Prostate gland (tissue), 2 donors: ENCODE data around the gene ADAMTSL3. TPM values are rescaled to one million over a fixed set of nuclear protein-coding genes. Genes with fewer than 3 reads are reported as not detected.
"Not testable (repeated sequence)": the region's sequence is repeated elsewhere in the genome, so short reads cannot be mapped to it uniquely, and the experiment has no call there.

Experiments used
- DNase-seq: peaks from one replicate; pipeline ENCODE4 v3.0.0-alpha.2; 2019; ENCODE audit warnings: low spot score
- H3K27ac ChIP-seq, 2 donors: fragments of 200-600 bp; sonication (generic); 2 replicates each; pipeline ENCODE4 v1.5.1; 2017 to 2019
- H3K27me3 ChIP-seq: fragments of 200-600 bp; sonication (generic); replicated peaks from 2 replicates; pipeline ENCODE4 v1.5.1; 2019; ENCODE audit not compliant: insufficient read depth
- H3K36me3 ChIP-seq, 2 donors: fragments of 200-600 bp; sonication (generic); 1 replicate in 1 of 2; 2 replicates in 1 of 2; pipeline versions ENCODE4 v1.5.1 to v1.8.1; 2017 to 2019
- H3K4me1 ChIP-seq: fragments of 200-600 bp; sonication (generic); replicated peaks from 2 replicates; pipeline ENCODE4 v1.5.1; 2019
- H3K4me3 ChIP-seq, 2 donors: fragments of 200-600 bp; sonication (generic); 2 replicates each; pipeline ENCODE4 v1.5.1; 2017 to 2019
- H3K9me3 ChIP-seq: fragments of 200-600 bp; sonication (generic); 2 replicates; pipeline ENCODE4 v1.5.1; 2017
- POLR2A ChIP-seq: fragments of 450-650 bp; IDR thresholded peaks from one replicate; pipeline ENCODE4 v1.6.1; 2016; ENCODE audit warnings: antibody characterized with exemption, mild to moderate bottlenecking
- POLR2AphosphoS5 ChIP-seq: sonication (generic); formaldehyde crosslinking; IDR thresholded peaks from one replicate; pipeline ENCODE4 v1.6.1; 2017; ENCODE audit warnings: antibody characterized with exemption
- WGBS: methylation state at CpG from one replicate; pipeline ENCODE4 v1.1.5; 2018; 5-methylcytosine and 5-hydroxymethylcytosine counted together
- intact Hi-C: fragments of 100-400 bp; cut with DNase I; formaldehyde crosslinking; loops from one replicate; pipeline ENCODE4 v1.14.2; 2022
- total RNA-seq, 2 donors: library from RNA; depleted of rRNA; stranded (reverse); fragments of >200 nt; gene quantifications; one replicate each; pipeline ENCODE4 v1.1.0, GENCODE V29; 2016
- TF ChIP-seq, protein P1 (sequence below), 4 experiments: fragments of 200-600 bp in 2 of 4; fragments of 450-650 bp in 2 of 4; sonication (generic) in 2 of 4; IDR thresholded peaks; 1 replicate in 3 of 4; 2 replicates in 1 of 4; pipeline ENCODE4 v1.5.1; 2016 to 2019; ENCODE audit warnings: antibody characterized with exemption in 4 of 4, mild to moderate bottlenecking in 2 of 4, moderate library complexity in 2 of 4

Gene ADAMTSL3
- total RNA-seq, 2 donors from 2014 or later = 4.5 to 25.2 TPM

DNA sequence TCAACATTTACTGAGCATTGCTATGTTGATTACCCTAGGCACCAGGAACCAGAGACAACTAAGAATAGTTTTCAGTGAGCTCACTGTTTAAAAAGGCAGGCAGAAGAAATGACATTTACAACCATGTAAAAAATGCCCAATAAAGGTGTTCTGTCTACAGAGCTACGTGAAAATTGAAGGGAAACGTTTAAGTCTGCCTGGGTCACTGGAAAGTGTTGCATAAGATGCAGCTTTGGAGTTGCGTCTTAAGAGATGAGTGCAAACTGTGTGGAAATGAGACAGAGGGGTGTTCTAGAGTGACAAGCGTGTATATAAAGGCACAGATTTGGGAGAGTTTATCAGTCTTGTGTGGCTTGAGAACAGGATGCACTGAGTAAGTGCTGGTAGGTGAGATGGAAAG lies 303.0 kb downstream of the ADAMTSL3 start:
- no peaks in the 10 kb centered on the region for H3K9me3 ChIP-seq
- H3K4me1 ChIP-seq = peaks cover 4% of the 10 kb centered on the region
- intact Hi-C loops = no loop called here
- WGBS = 31% methylated on average over 4 of the region's 4 CpGs
- no peak overlapping the region for H3K4me3 ChIP-seq
- H3K27me3 ChIP-seq = no peaks in the 10 kb centered on the region
- TF ChIP-seq, protein P1, sequence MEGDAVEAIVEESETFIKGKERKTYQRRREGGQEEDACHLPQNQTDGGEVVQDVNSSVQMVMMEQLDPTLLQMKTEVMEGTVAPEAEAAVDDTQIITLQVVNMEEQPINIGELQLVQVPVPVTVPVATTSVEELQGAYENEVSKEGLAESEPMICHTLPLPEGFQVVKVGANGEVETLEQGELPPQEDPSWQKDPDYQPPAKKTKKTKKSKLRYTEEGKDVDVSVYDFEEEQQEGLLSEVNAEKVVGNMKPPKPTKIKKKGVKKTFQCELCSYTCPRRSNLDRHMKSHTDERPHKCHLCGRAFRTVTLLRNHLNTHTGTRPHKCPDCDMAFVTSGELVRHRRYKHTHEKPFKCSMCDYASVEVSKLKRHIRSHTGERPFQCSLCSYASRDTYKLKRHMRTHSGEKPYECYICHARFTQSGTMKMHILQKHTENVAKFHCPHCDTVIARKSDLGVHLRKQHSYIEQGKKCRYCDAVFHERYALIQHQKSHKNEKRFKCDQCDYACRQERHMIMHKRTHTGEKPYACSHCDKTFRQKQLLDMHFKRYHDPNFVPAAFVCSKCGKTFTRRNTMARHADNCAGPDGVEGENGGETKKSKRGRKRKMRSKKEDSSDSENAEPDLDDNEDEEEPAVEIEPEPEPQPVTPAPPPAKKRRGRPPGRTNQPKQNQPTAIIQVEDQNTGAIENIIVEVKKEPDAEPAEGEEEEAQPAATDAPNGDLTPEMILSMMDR (IDR thresholded peaks at IDR 0.05) = no peak
- TF ChIP-seq POLR2A (no peak), POLR2AphosphoS5 (peak; percentile 85)
- no peaks in the 10 kb centered on the region for H3K36me3 ChIP-seq
- peak overlapping the region in 1 of 2 donors; percentile 31 for H3K27ac ChIP-seq
- peak; percentile 51 for DNase-seq

DNA sequence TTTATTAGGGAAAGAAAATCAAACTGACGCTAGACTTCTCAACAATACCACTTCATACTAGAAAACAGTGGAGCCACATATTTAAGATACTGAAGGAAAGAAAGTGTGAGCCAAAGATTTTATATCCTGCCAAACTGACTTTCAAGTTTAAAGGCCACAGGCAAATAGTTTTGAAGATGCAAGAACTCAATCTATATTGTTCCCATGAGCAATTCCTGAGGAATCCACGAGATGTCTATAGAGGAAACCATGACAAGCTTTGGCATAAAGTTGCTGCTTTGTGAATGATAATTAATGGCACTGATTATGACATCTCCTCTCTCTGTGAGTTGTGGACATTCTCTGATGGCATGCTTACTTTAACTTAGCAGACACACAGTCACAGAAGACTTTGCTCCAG lies 305.6 kb downstream of the ADAMTSL3 start:
- TF ChIP-seq POLR2A = no peak
- TF ChIP-seq, protein P1 (IDR thresholded peaks at IDR 0.05) = no peak
- no peak for TF ChIP-seq POLR2AphosphoS5
- no peak overlapping the region for H3K4me3 ChIP-seq
- H3K9me3 ChIP-seq = no peaks in the 10 kb centered on the region
- DNase-seq = no peak
- H3K4me1 ChIP-seq = peaks cover 4% of the 10 kb centered on the region
- H3K36me3 ChIP-seq = no peaks in the 10 kb centered on the region
- intact Hi-C loops = no loop called here
- WGBS = 80% methylated on average over 2 of the region's 2 CpGs
- H3K27ac ChIP-seq = peak overlapping the region in 1 of 2 donors; percentile 31
- H3K27me3 ChIP-seq = no peaks in the 10 kb centered on the region

DNA sequence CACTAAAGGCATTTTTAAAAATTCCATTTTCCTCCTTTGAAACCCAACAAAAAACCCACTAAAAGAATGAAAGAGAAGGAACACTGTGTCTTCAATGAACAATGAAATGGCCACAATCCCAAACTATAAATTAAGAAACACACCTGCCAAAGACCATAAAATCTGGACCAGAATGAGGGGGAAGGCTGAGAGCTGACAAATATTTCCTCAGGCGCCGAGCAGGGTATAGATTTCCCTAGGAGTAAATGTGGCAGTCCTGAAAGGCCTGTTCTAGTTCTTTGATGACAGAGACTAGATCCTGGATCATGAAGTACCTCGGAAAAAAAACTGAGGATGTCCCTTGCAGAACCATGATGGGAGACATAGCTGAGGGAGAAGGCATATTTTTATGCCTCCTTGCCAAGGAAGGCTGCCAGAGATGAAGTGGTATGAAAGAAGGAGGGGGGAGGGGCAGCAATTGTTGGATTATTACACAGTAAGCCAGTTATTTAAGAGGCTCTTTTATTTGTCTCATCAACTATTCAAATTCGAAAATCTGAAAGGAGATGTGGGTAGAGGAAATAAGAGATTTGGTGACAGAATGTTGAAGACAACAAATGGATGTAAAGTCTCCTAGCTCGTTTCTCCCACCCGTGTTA lies 306.4 kb downstream of the ADAMTSL3 start:
- Histone ChIP-seq H3K36me3 (no peaks in the 10 kb centered on the region), H3K27me3 (no peaks in the 10 kb centered on the region), H3K27ac (peak overlapping the region; percentile 1 to 31), H3K9me3 (no peaks in the 10 kb centered on the region), H3K4me1 (peaks cover 4% of the 10 kb centered on the region), H3K4me3 (no peak overlapping the region)
- TF ChIP-seq POLR2A (no peak), POLR2AphosphoS5 (peak; percentile 80)
- peak; percentile 64 for DNase-seq
- 21% methylated on average over 6 of the region's 6 CpGs for WGBS
- intact Hi-C loops = no loop called here

DNA sequence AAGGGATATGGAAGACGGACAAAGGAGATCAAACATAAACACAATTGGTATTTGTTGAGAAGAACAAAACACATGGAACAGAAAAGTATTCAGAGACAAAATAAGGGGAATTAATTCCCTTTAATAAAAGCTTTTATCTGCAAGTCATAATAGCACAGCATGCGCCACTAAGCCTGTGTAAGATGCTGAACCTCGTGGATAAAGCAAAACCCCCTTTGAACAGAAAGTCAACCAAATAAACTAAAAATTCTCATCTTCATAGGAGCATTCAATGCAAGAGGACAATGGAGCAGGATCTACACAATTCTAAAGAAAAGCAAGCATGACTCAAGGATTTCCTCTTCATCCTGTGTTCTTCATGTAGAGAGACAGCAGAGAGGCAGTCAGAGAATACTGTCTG lies 307.4 kb downstream of the ADAMTSL3 start:
- H3K27ac ChIP-seq = no peak overlapping the region
- no peaks in the 10 kb centered on the region for H3K9me3 ChIP-seq
- no peaks in the 10 kb centered on the region for H3K27me3 ChIP-seq
- H3K4me3 ChIP-seq = no peak overlapping the region
- DNase-seq = no peak
- intact Hi-C loops = no loop called here
- H3K36me3 ChIP-seq = no peaks in the 10 kb centered on the region
- H3K4me1 ChIP-seq = peaks cover 4% of the 10 kb centered on the region
- TF ChIP-seq POLR2AphosphoS5 = no peak
- TF ChIP-seq, protein P1 (IDR thresholded peaks at IDR 0.05) = no peak
- TF ChIP-seq POLR2A = no peak
- 90% methylated on average over 3 of the region's 3 CpGs for WGBS

DNA sequence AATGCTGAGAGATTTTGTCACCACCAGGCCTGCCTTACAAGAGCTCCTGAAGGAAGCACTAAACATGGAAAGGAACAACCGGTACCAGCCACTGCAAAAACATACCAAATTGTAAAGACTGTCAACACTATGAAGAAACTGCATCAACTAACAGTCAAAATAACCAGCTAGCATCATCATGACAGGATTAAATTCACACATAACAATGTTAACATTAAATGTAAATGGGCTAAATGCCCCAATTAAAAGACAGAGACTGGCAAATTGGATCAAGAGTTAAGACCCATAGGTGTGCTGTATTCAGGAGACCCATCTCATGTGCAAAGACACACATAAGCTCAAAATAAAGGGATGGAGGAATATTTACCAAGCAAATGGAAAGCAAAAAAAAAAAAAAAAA lies 311.0 kb downstream of the ADAMTSL3 start:
- H3K4me3 ChIP-seq, intact Hi-C loops, H3K4me1 ChIP-seq, H3K27me3 ChIP-seq, DNase-seq, H3K27ac ChIP-seq, H3K36me3 ChIP-seq, H3K9me3 ChIP-seq: not testable (repeated sequence)
- WGBS = 93% methylated on average over 1 of the region's 1 CpG

DNA sequence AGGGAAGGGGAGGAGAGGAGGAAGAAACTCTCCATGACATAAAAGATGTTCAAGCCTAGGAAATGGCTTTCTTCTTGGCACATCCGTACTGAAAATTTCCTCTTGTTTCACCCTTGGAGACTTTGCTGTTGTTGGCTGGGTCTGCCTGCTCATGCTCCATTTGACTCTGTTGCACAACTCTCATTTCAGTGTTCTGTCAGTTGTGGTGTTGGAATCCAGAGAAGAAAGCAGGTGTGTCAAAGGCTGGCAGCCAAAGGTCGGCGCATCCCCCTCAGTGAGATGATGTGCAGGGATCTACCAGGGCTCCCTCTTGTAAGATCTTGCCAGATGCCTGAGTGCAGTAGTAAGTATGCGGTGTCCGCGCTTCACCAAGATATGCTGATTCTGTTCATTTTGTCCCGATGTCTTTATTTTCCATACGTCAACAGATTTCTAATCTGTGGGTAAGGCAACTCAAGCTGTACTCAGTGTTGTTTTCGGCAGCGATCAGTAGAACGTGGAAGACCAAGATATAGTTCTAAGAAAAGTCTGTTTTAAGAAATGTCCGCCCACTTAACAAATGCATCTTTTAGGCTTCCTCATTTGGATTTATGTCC lies 316.5 kb downstream of the ADAMTSL3 start:
- no peak overlapping the region for H3K4me3 ChIP-seq
- intact Hi-C loops = no loop called here
- no peak for DNase-seq
- no peaks in the 10 kb centered on the region for H3K27me3 ChIP-seq
- H3K4me1 ChIP-seq = no peaks in the 10 kb centered on the region
- TF ChIP-seq, protein P1 (IDR thresholded peaks at IDR 0.05) = no peak
- TF ChIP-seq POLR2A (no peak), POLR2AphosphoS5 (no peak)
- H3K27ac ChIP-seq = no peak overlapping the region
- WGBS = 84% methylated on average over 12 of the region's 12 CpGs
- no peaks in the 10 kb centered on the region for H3K36me3 ChIP-seq
- no peaks in the 10 kb centered on the region for H3K9me3 ChIP-seq
